Subcutaneous adipose tissue (tissue), 4 donors: ENCODE measurements around the gene ODAD4. TPM values are rescaled to one million over a fixed set of nuclear protein-coding genes. Genes with fewer than 3 reads are reported as not detected.

Experiments used
- CTCF ChIP-seq: fragments of 450-650 bp; IDR thresholded peaks from one replicate; pipeline ENCODE4 v1.5.1; 2016; ENCODE audit warnings: low read depth, mild to moderate bottlenecking, control low read depth, antibody characterized with exemption, moderate library complexity
- total RNA-seq, 4 donors: library from RNA; depleted of rRNA; stranded (reverse); fragments of >200 nt; gene quantifications; one replicate each; pipeline ENCODE4 v1.1.0, GENCODE V29; 2016

Gene ODAD4
- total RNA-seq, 4 donors from 2014 or later = 0.33 to 0.88 (median 0.44) TPM

- no peak for TF ChIP-seq CTCF
These were observed 57.2 kb downstream of the ODAD4 start for GRCh38 chr17:41987642-41988041.

GRCh38 chr17:41988418-41988817, 58.0 kb downstream of the ODAD4 start:
- TF ChIP-seq CTCF = no peak

- no peak for TF ChIP-seq CTCF
These were observed 59.4 kb downstream of the ODAD4 start for GRCh38 chr17:41989702-41990419.

- TF ChIP-seq CTCF = no peak
These were observed 62.2 kb downstream of the ODAD4 start for GRCh38 chr17:41992576-41992975.

GRCh38 chr17:41996855-41997164, 66.4 kb downstream of the ODAD4 start:
- TF ChIP-seq CTCF = no peak

- TF ChIP-seq CTCF = no peak
These were observed 68.1 kb downstream of the ODAD4 start for GRCh38 chr17:41998497-41998896.

- TF ChIP-seq CTCF = no peak
These were observed 70.2 kb downstream of the ODAD4 start for GRCh38 chr17:42000413-42001133.
